ENCODE measurements around the gene PTCSC3. TPM values are rescaled to one million over a fixed set of nuclear protein-coding genes. Genes with fewer than 3 reads are reported as not detected.

Gene PTCSC3
- total and polyA plus RNA-seq, 2 of the 13 experiments (the other 11 are each of a cell fraction or from before 2014, with no cell fraction given) = not detected

DNA sequence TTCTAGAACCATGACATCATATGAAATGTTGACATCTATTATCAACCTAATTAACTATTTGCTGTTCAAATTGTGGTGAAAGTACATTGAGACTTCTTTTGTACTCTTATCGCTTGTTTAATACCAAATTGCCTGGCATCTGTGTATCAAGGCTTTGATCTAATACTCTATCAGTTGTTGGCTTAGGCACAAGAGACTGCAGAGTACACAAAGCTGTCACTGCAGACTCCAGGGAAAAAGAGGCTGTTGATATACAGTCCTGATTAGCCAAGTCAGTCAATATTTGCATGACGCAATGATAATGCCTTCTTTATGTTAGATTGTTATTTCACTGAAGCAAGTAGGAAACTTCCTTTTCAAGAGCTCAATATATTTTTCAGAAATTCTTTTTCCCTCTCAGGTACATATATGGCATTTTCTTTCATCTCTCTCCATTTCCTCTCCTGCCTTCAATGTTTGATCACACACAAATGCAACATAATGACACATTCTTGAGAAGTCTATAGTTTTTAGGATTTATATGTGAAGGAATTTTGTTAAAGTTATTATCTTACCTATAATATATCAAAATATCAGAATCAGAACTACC is 32.3 kb upstream of the PTCSC3 start (continued):
- TF ChIP-seq, protein P1, sequence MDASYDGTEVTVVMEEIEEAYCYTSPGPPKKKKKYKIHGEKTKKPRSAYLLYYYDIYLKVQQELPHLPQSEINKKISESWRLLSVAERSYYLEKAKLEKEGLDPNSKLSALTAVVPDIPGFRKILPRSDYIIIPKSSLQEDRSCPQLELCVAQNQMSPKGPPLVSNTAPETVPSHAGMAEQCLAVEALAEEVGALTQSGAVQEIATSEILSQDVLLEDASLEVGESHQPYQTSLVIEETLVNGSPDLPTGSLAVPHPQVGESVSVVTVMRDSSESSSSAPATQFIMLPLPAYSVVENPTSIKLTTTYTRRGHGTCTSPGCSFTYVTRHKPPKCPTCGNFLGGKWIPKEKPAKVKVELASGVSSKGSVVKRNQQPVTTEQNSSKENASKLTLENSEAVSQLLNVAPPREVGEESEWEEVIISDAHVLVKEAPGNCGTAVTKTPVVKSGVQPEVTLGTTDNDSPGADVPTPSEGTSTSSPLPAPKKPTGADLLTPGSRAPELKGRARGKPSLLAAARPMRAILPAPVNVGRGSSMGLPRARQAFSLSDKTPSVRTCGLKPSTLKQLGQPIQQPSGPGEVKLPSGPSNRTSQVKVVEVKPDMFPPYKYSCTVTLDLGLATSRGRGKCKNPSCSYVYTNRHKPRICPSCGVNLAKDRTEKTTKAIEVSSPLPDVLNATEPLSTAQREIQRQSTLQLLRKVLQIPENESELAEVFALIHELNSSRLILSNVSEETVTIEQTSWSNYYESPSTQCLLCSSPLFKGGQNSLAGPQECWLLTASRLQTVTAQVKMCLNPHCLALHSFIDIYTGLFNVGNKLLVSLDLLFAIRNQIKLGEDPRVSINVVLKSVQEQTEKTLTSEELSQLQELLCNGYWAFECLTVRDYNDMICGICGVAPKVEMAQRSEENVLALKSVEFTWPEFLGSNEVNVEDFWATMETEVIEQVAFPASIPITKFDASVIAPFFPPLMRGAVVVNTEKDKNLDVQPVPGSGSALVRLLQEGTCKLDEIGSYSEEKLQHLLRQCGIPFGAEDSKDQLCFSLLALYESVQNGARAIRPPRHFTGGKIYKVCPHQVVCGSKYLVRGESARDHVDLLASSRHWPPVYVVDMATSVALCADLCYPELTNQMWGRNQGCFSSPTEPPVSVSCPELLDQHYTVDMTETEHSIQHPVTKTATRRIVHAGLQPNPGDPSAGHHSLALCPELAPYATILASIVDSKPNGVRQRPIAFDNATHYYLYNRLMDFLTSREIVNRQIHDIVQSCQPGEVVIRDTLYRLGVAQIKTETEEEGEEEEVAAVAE (CRISPR knock-in tag; IDR thresholded peaks at IDR 0.05; ENCODE audit: borderline replicate concordance) = no peak
- no peak for TF ChIP-seq BHLHE40 (IDR thresholded peaks at IDR 0.05; ENCODE audit: low read length)
- TF ChIP-seq, protein P2, sequence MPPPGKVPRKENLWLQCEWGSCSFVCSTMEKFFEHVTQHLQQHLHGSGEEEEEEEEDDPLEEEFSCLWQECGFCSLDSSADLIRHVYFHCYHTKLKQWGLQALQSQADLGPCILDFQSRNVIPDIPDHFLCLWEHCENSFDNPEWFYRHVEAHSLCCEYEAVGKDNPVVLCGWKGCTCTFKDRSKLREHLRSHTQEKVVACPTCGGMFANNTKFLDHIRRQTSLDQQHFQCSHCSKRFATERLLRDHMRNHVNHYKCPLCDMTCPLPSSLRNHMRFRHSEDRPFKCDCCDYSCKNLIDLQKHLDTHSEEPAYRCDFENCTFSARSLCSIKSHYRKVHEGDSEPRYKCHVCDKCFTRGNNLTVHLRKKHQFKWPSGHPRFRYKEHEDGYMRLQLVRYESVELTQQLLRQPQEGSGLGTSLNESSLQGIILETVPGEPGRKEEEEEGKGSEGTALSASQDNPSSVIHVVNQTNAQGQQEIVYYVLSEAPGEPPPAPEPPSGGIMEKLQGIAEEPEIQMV (CRISPR knock-in tag; IDR thresholded peaks at IDR 0.05; ENCODE audit: low read depth) = no peak
- no peak for TF ChIP-seq SP4 (CRISPR knock-in tag; IDR thresholded peaks at IDR 0.05)
- no peak for TF ChIP-seq ZNF33A (CRISPR knock-in tag; IDR thresholded peaks at IDR 0.05; ENCODE audit: borderline replicate concordance)
- TF ChIP-seq, protein P3, sequence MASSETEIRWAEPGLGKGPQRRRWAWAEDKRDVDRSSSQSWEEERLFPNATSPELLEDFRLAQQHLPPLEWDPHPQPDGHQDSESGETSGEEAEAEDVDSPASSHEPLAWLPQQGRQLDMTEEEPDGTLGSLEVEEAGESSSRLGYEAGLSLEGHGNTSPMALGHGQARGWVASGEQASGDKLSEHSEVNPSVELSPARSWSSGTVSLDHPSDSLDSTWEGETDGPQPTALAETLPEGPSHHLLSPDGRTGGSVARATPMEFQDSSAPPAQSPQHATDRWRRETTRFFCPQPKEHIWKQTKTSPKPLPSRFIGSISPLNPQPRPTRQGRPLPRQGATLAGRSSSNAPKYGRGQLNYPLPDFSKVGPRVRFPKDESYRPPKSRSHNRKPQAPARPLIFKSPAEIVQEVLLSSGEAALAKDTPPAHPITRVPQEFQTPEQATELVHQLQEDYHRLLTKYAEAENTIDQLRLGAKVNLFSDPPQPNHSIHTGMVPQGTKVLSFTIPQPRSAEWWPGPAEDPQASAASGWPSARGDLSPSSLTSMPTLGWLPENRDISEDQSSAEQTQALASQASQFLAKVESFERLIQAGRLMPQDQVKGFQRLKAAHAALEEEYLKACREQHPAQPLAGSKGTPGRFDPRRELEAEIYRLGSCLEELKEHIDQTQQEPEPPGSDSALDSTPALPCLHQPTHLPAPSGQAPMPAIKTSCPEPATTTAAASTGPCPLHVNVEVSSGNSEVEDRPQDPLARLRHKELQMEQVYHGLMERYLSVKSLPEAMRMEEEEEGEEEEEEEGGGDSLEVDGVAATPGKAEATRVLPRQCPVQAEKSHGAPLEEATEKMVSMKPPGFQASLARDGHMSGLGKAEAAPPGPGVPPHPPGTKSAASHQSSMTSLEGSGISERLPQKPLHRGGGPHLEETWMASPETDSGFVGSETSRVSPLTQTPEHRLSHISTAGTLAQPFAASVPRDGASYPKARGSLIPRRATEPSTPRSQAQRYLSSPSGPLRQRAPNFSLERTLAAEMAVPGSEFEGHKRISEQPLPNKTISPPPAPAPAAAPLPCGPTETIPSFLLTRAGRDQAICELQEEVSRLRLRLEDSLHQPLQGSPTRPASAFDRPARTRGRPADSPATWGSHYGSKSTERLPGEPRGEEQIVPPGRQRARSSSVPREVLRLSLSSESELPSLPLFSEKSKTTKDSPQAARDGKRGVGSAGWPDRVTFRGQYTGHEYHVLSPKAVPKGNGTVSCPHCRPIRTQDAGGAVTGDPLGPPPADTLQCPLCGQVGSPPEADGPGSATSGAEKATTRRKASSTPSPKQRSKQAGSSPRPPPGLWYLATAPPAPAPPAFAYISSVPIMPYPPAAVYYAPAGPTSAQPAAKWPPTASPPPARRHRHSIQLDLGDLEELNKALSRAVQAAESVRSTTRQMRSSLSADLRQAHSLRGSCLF (CRISPR knock-in tag; IDR thresholded peaks at IDR 0.05; ENCODE audit: borderline replicate concordance) = no peak
- TF ChIP-seq RARG (CRISPR knock-in tag; IDR thresholded peaks at IDR 0.05; ENCODE audit: low read depth) = no peak
- TF ChIP-seq ZNF768 (CRISPR knock-in tag; IDR thresholded peaks at IDR 0.05) = no peak
- TF ChIP-seq ZNF256 (CRISPR knock-in tag; conservative IDR thresholded peaks at IDR 0.05) = no peak
- TF ChIP-seq, protein P4, sequence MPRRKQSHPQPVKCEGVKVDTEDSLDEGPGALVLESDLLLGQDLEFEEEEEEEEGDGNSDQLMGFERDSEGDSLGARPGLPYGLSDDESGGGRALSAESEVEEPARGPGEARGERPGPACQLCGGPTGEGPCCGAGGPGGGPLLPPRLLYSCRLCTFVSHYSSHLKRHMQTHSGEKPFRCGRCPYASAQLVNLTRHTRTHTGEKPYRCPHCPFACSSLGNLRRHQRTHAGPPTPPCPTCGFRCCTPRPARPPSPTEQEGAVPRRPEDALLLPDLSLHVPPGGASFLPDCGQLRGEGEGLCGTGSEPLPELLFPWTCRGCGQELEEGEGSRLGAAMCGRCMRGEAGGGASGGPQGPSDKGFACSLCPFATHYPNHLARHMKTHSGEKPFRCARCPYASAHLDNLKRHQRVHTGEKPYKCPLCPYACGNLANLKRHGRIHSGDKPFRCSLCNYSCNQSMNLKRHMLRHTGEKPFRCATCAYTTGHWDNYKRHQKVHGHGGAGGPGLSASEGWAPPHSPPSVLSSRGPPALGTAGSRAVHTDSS (CRISPR knock-in tag; conservative IDR thresholded peaks at IDR 0.05) = no peak
- TF ChIP-seq, protein P5, sequence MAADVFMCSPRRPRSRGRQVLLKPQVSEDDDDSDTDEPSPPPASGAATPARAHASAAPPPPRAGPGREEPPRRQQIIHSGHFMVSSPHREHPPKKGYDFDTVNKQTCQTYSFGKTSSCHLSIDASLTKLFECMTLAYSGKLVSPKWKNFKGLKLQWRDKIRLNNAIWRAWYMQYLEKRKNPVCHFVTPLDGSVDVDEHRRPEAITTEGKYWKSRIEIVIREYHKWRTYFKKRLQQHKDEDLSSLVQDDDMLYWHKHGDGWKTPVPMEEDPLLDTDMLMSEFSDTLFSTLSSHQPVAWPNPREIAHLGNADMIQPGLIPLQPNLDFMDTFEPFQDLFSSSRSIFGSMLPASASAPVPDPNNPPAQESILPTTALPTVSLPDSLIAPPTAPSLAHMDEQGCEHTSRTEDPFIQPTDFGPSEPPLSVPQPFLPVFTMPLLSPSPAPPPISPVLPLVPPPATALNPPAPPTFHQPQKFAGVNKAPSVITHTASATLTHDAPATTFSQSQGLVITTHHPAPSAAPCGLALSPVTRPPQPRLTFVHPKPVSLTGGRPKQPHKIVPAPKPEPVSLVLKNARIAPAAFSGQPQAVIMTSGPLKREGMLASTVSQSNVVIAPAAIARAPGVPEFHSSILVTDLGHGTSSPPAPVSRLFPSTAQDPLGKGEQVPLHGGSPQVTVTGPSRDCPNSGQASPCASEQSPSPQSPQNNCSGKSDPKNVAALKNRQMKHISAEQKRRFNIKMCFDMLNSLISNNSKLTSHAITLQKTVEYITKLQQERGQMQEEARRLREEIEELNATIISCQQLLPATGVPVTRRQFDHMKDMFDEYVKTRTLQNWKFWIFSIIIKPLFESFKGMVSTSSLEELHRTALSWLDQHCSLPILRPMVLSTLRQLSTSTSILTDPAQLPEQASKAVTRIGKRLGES (CRISPR knock-in tag; IDR thresholded peaks at IDR 0.05; ENCODE audit: borderline replicate concordance) = no peak
- TF ChIP-seq SMAD1 (CRISPR knock-in tag; IDR thresholded peaks at IDR 0.05; ENCODE audit: borderline replicate concordance, low read depth) = no peak
- no peak for TF ChIP-seq HES4 (CRISPR knock-in tag; IDR thresholded peaks at IDR 0.05; ENCODE audit: borderline replicate concordance)

All from HepG2 (cell line).